Uterus (tissue), 4 donors: ENCODE results near the gene CLPX. TPM values are rescaled to one million over a fixed set of nuclear protein-coding genes. Genes with fewer than 3 reads are reported as not detected.

Source experiments
- DNase-seq, 2 donors: peaks; one replicate each; pipeline ENCODE4 v3.0.0-alpha.2; 2019 to 2020
- H3K27ac ChIP-seq, 2 donors: fragments of 200-600 bp; sonication (generic); 1 replicate in 1 of 2; 2 replicates in 1 of 2; pipeline ENCODE4 v1.5.1; 2016 to 2018
- H3K27me3 ChIP-seq, 2 donors: fragments of 200-600 bp; sonication (generic); one replicate each; pipeline ENCODE4 v1.5.1; 2018 to 2019; ENCODE audit warnings: control low read depth in 1 of 2
- H3K36me3 ChIP-seq, 2 donors: fragments of 200-600 bp; sonication (generic); one replicate each; pipeline ENCODE4 v1.5.1; 2019; ENCODE audit warnings: control low read depth in 1 of 2
- H3K4me1 ChIP-seq, 2 donors: fragments of 200-600 bp; sonication (generic); one replicate each; pipeline ENCODE4 v1.5.1; 2018 to 2019; ENCODE audit warnings: control low read depth in 1 of 2
- H3K4me3 ChIP-seq, 2 donors: fragments of 200-600 bp; sonication (generic); 1 replicate in 1 of 2; 2 replicates in 1 of 2; pipeline ENCODE4 v1.5.1; 2018 to 2019; ENCODE audit warnings: mild to moderate bottlenecking in 1 of 2
- H3K9me3 ChIP-seq, 2 donors: fragments of 200-600 bp; sonication (generic); one replicate each; pipeline ENCODE4 v1.5.1; 2019; ENCODE audit warnings: control low read depth in 1 of 2
- CTCF ChIP-seq, 4 experiments: fragments of 200-600 bp in 2 of 4; fragments of 450-650 bp in 2 of 4; sonication (generic) in 2 of 4; IDR thresholded peaks; one replicate each; pipeline ENCODE4 v1.5.1; 2016 to 2019; ENCODE audit warnings: antibody characterized with exemption in 4 of 4, mild to moderate bottlenecking in 2 of 4, moderate library complexity in 1 of 4
- POLR2A ChIP-seq, 2 donors: fragments of 450-650 bp; IDR thresholded peaks; one replicate each; pipeline ENCODE4 v1.6.1; 2016; ENCODE audit warnings: antibody characterized with exemption in 2 of 2, mild to moderate bottlenecking in 1 of 2, moderate library complexity in 1 of 2
- intact Hi-C: fragments of 100-400 bp; cut with DNase I; formaldehyde crosslinking; loops from one replicate; pipeline ENCODE4 v1.15.1; 2023; ENCODE audit warnings: low total_unique reads
- total RNA-seq, 4 donors: library from RNA; depleted of rRNA in 3 of 4; stranded (reverse); fragments of >200 nt in 3 of 4; gene quantifications; one replicate each; pipeline versions ENCODE4 v1.1.0 to v1.2.4, GENCODE V29; 2014 to 2023
- donor health status: DM: yes; HTN: yes; CAD: no.

CLPX gene
- total RNA-seq, 4 donors from 2014 or later = 21.0 to 85.2 (median 51.8) TPM

- Histone ChIP-seq H3K9me3 (no peaks in the 10 kb centered on the region), H3K36me3 (no peaks in the 10 kb centered on the region), H3K27ac (no peak overlapping the region), H3K4me1 (no peaks in the 10 kb centered on the region), H3K27me3 (no peaks in the 10 kb centered on the region), H3K4me3 (no peak overlapping the region)
- intact Hi-C loops = no loop called here
- no peak for DNase-seq
- TF ChIP-seq CTCF (IDR thresholded peaks at IDR 0.05) (no peak), POLR2A (IDR thresholded peaks at IDR 0.05) (no peak)
Measured at GRCh38 chr15:65175511-65175910, 9.6 kb downstream of the CLPX start.

- DNase-seq = no peak
- Histone ChIP-seq H3K9me3 (no peaks in the 10 kb centered on the region), H3K36me3 (no peaks in the 10 kb centered on the region), H3K27ac (no peak overlapping the region), H3K4me3 (no peak overlapping the region), H3K4me1 (no peaks in the 10 kb centered on the region), H3K27me3 (no peaks in the 10 kb centered on the region)
- intact Hi-C loops = no loop called here
- TF ChIP-seq CTCF (IDR thresholded peaks at IDR 0.05) = no peak
- no peak for TF ChIP-seq POLR2A (IDR thresholded peaks at IDR 0.05)
Measured at GRCh38 chr15:65174509-65174908, 10.6 kb downstream of the CLPX start.

GRCh38 chr15:65172531-65172930, 12.6 kb downstream of the CLPX start:
- no peak for TF ChIP-seq POLR2A (IDR thresholded peaks at IDR 0.05)
- TF ChIP-seq CTCF (IDR thresholded peaks at IDR 0.05) = no peak
- no peak for DNase-seq
- Histone ChIP-seq H3K4me3 (no peak overlapping the region), H3K4me1 (no peaks in the 10 kb centered on the region), H3K27ac (no peak overlapping the region), H3K27me3 (no peaks in the 10 kb centered on the region), H3K9me3 (no peaks in the 10 kb centered on the region), H3K36me3 (no peaks in the 10 kb centered on the region)
- intact Hi-C loops = no loop called here

GRCh38 chr15:65171428-65171827, 13.7 kb downstream of the CLPX start:
- H3K9me3 ChIP-seq = no peaks in the 10 kb centered on the region
- H3K4me1 ChIP-seq = no peaks in the 10 kb centered on the region
- no peak for TF ChIP-seq POLR2A (IDR thresholded peaks at IDR 0.05)
- no peak for TF ChIP-seq CTCF (IDR thresholded peaks at IDR 0.05)
- intact Hi-C loops = no loop called here
- H3K27me3 ChIP-seq = no peaks in the 10 kb centered on the region
- no peak overlapping the region for H3K4me3 ChIP-seq
- no peak overlapping the region for H3K27ac ChIP-seq
- no peaks in the 10 kb centered on the region for H3K36me3 ChIP-seq
- no peak for DNase-seq

GRCh38 chr15:65165875-65166274, 19.3 kb downstream of the CLPX start:
- H3K36me3 ChIP-seq = no peaks in the 10 kb centered on the region
- intact Hi-C loops = no loop called here
- no peak overlapping the region for H3K4me3 ChIP-seq
- H3K9me3 ChIP-seq = no peaks in the 10 kb centered on the region
- H3K4me1 ChIP-seq = no peaks in the 10 kb centered on the region
- H3K27ac ChIP-seq = no peak overlapping the region
- DNase-seq = no peak
- H3K27me3 ChIP-seq = no peaks in the 10 kb centered on the region
- TF ChIP-seq POLR2A (IDR thresholded peaks at IDR 0.05) (no peak), CTCF (IDR thresholded peaks at IDR 0.05) (no peak)
